Erythroblast (primary cell): ENCODE measurements around the gene CPLX1.

Source experiments
- GATA1 ChIP-seq: IDR thresholded peaks from 2 replicates; pipeline ENCODE4 v1.6.1; 2011; ENCODE audit warnings: low read depth, mild to moderate bottlenecking, control low read depth, low read length, moderate library complexity
- POLR2A ChIP-seq: IDR thresholded peaks from 2 replicates; pipeline ENCODE4 v1.6.1; 2011; ENCODE audit warnings: mild to moderate bottlenecking, low read length

DNA sequence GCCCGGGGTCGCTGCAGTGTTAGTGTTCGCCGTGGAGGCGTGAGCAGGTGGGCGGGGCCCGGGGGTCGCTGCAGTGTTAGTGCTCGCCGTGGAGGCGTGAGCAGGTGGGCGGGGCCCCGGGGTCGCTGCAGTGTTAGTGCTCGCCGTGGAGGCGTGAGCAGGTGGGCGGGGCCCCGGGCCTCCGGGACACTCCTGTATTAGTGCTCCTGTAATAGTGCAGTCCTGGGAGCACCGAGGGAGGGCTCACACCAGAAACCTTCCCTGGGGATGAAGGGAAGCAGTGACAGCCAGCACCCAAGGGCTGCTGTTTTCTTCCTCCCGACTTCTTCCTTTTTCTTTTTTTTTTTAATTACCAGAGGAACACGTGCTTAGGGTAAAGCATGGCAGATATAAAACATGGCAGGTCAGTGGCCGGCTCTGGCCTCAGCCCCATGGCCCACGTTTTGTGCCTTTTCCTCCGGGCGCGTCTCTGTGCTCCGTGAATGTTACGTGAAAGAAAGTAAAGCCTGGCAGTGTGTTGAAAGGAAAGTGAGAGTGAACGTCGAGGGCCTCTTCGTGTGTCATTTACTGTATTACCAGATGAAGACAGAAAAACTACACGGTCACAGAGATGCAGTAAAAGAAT, 78.3 kb downstream of the CPLX1 start:
- TF ChIP-seq POLR2A (no peak), GATA1 (no peak)
